ENCODE results near the gene CMTR1.

DNA sequence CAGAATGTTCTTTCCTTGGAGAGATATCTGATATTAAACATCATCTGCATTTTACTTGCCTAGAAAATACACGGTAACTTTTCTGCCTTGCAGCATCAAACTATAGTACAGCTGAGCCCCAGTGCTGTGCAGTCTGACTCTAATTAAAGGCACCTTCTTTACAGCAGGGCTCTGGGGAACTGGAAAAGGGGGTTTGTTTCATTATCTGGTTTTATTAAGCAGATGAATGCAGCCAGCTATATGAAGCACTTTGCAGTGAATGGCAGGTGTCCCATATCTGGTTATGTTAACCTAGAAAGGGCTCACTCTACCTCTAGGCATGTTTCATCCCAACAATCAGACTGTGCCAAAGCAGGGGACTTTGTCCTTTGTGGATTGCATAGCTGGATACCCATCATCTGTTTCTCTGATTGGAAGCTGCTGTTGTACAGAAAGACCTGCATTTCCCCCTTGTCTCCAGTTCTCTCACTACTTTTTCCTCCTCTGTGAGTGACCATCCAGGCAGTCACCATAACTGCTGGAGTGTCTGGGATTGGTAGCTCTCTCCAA lies 39.6 kb upstream of the CMTR1 start:
- TF ChIP-seq, protein P1, sequence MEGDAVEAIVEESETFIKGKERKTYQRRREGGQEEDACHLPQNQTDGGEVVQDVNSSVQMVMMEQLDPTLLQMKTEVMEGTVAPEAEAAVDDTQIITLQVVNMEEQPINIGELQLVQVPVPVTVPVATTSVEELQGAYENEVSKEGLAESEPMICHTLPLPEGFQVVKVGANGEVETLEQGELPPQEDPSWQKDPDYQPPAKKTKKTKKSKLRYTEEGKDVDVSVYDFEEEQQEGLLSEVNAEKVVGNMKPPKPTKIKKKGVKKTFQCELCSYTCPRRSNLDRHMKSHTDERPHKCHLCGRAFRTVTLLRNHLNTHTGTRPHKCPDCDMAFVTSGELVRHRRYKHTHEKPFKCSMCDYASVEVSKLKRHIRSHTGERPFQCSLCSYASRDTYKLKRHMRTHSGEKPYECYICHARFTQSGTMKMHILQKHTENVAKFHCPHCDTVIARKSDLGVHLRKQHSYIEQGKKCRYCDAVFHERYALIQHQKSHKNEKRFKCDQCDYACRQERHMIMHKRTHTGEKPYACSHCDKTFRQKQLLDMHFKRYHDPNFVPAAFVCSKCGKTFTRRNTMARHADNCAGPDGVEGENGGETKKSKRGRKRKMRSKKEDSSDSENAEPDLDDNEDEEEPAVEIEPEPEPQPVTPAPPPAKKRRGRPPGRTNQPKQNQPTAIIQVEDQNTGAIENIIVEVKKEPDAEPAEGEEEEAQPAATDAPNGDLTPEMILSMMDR (conservative IDR thresholded peaks at IDR 0.05) = no peak
- no peak for TF ChIP-seq ZFX (IDR thresholded peaks at IDR 0.05)
